Neural progenitor cell (in vitro differentiated cells): ENCODE measurements around the gene HDAC4. TPM values are rescaled to one million over a fixed set of nuclear protein-coding genes. Genes with fewer than 3 reads are reported as not detected.

Experiments
- DNase-seq: peaks from one replicate; pipeline ENCODE4 v3.0.0-alpha.2; 2016; ENCODE audit warnings: low spot score
- H2AFZ ChIP-seq: fragments of 200-600 bp; sonication (generic); replicated peaks from 2 replicates; pipeline ENCODE4 v1.6.1; 2016; ENCODE audit warnings: antibody characterized with exemption
- H3F3A ChIP-seq: fragments of 200-600 bp; sonication (generic); 2 replicates; pipeline ENCODE4 v1.6.1; 2016; ENCODE audit warnings: antibody characterized with exemption, low read depth
- H3K27ac ChIP-seq: fragments of 200-600 bp; sonication (generic); 2 replicates; pipeline ENCODE4 v1.5.1; 2016; ENCODE audit warnings: mild to moderate bottlenecking
- H3K27me3 ChIP-seq: fragments of 200-600 bp; sonication (generic); 2 replicates; pipeline ENCODE4 v1.6.1; 2016; ENCODE audit warnings: mild to moderate bottlenecking, moderate library complexity
- H3K36me3 ChIP-seq: fragments of 200-600 bp; sonication (generic); 2 replicates; pipeline ENCODE4 v1.5.1; 2016
- H3K4me1 ChIP-seq: fragments of 200-600 bp; sonication (generic); 2 replicates; pipeline ENCODE4 v1.6.1; 2016; ENCODE audit warnings: mixed run types
- H3K4me2 ChIP-seq: fragments of 200-600 bp; sonication (generic); 2 replicates; pipeline ENCODE4 v1.6.1; 2016
- H3K4me3 ChIP-seq: fragments of 200-600 bp; sonication (generic); 2 replicates; pipeline ENCODE4 v1.5.1; 2016
- H3K79me2 ChIP-seq: fragments of 200-600 bp; sonication (generic); 2 replicates; pipeline ENCODE4 v1.6.1; 2016; ENCODE audit warnings: low read depth
- H3K9ac ChIP-seq: fragments of 200-600 bp; sonication (generic); 2 replicates; pipeline ENCODE4 v1.6.1; 2016
- H3K9me3 ChIP-seq: fragments of 200-600 bp; sonication (generic); 2 replicates; pipeline ENCODE4 v1.5.1; 2016; ENCODE audit warnings: low read depth
- H4K20me1 ChIP-seq: fragments of 200-600 bp; sonication (generic); 2 replicates; pipeline ENCODE4 v1.6.1; 2016; ENCODE audit warnings: low read depth
- H3K27ac Mint-ChIP-seq: 3 replicates; pipeline ENCODE4 v1.8.0; 2021; ENCODE audit warnings: mixed read lengths
- H3K27me3 Mint-ChIP-seq: 2 replicates; pipeline ENCODE4 v1.8.0; 2022; ENCODE audit warnings: low read depth, mild to moderate bottlenecking, inconsistent platforms, moderate library complexity, mixed read lengths; ENCODE audit not compliant: insufficient read depth
- H3K36me3 Mint-ChIP-seq: 3 replicates; pipeline ENCODE4 v1.8.0; 2021; ENCODE audit warnings: mixed read lengths
- H3K4me1 Mint-ChIP-seq: 3 replicates; pipeline ENCODE4 v1.8.0; 2021; ENCODE audit warnings: mixed read lengths
- H3K4me3 Mint-ChIP-seq: 3 replicates; pipeline ENCODE4 v1.8.0; 2021; ENCODE audit warnings: mild to moderate bottlenecking, moderate library complexity, mixed read lengths
- H3K9me3 Mint-ChIP-seq: 3 replicates; pipeline ENCODE4 v1.8.0; 2020; ENCODE audit warnings: mixed read lengths
- CTCF ChIP-seq: fragments of 200-600 bp; sonication (generic); IDR thresholded peaks from 2 replicates; pipeline ENCODE4 v1.5.1; 2017; ENCODE audit warnings: antibody characterized with exemption, mild to moderate bottlenecking
- EZH2 ChIP-seq: fragments of 200-600 bp; sonication (generic); IDR thresholded peaks from 2 replicates; pipeline ENCODE4 v1.6.1; 2017; ENCODE audit warnings: antibody characterized with exemption, mild to moderate bottlenecking, moderate library complexity
- EZH2phosphoT487 ChIP-seq: fragments of 200-600 bp; sonication (generic); IDR thresholded peaks from 2 replicates; pipeline ENCODE4 v1.6.1; 2017; ENCODE audit warnings: antibody characterized with exemption
- total RNA-seq: library from RNA; depleted of rRNA; stranded (reverse); fragments of >200 nt; gene quantifications from 2 replicates; pipeline ENCODE4 v1.2.3, GENCODE V29; 2015; ENCODE audit warnings: low replicate concordance

The HDAC4 gene
- total RNA-seq, 1 donor from 2014 or later = 36.0 TPM

- H4K20me1 ChIP-seq = no peaks in the 10 kb centered on the region
- H3K4me1 ChIP-seq = no peaks in the 10 kb centered on the region
- no peak overlapping the region for H3K4me3 ChIP-seq
- Mint-ChIP-seq H3K9me3 (peaks cover 4% of the 10 kb centered on the region), H3K4me1 (peaks cover 7% of the 10 kb centered on the region), H3K27me3 (peaks cover 2% of the 10 kb centered on the region), H3K36me3 (no peaks in the 10 kb centered on the region), H3K27ac (peak overlapping the region; percentile 57), H3K4me3 (no peak overlapping the region)
- peaks cover 9% of the 10 kb centered on the region for H3K27me3 ChIP-seq
- TF ChIP-seq EZH2phosphoT487 = no peak
- no peaks in the 10 kb centered on the region for H3K36me3 ChIP-seq
- H3F3A ChIP-seq = no peaks in the 10 kb centered on the region
- H3K4me2 ChIP-seq = no peak overlapping the region
- H3K9me3 ChIP-seq = no peaks in the 10 kb centered on the region
- no peak overlapping the region for H3K27ac ChIP-seq
- H2AFZ ChIP-seq = no peak overlapping the region
- no peak for DNase-seq
- no peak overlapping the region for H3K9ac ChIP-seq
- no peaks in the 10 kb centered on the region for H3K79me2 ChIP-seq
Observed at GRCh38 chr2:239036819-239037558, 363.8 kb downstream of the HDAC4 start.

- Histone ChIP-seq H3K4me2 (no peak overlapping the region), H3K4me3 (no peak overlapping the region), H3K9me3 (no peaks in the 10 kb centered on the region), H3K4me1 (no peaks in the 10 kb centered on the region), H3K79me2 (no peaks in the 10 kb centered on the region), H2AFZ (no peak overlapping the region), H3K36me3 (no peaks in the 10 kb centered on the region), H3K27ac (no peak overlapping the region), H3K9ac (no peak overlapping the region), H3F3A (no peaks in the 10 kb centered on the region), H3K27me3 (peaks cover 17% of the 10 kb centered on the region), H4K20me1 (no peaks in the 10 kb centered on the region)
- TF ChIP-seq CTCF = no peak
- no peak for TF ChIP-seq EZH2phosphoT487
- TF ChIP-seq EZH2 = no peak
- peak; percentile 14 for DNase-seq
- no peak overlapping the region for H3K4me3 Mint-ChIP-seq
- peaks cover 7% of the 10 kb centered on the region for H3K4me1 Mint-ChIP-seq
- H3K36me3 Mint-ChIP-seq = no peaks in the 10 kb centered on the region
- peaks cover 4% of the 10 kb centered on the region for H3K9me3 Mint-ChIP-seq
- no peak overlapping the region for H3K27ac Mint-ChIP-seq
- peaks cover 2% of the 10 kb centered on the region for H3K27me3 Mint-ChIP-seq
Observed at GRCh38 chr2:239035997-239036731, 364.7 kb downstream of the HDAC4 start.

- no peaks in the 10 kb centered on the region for H3F3A ChIP-seq
- H3K27me3 ChIP-seq = peaks cover 18% of the 10 kb centered on the region
- no peaks in the 10 kb centered on the region for H3K79me2 ChIP-seq
- peaks cover 5% of the 10 kb centered on the region for H3K27me3 Mint-ChIP-seq
- peak; percentile 68 for DNase-seq
- no peak overlapping the region for H3K4me2 ChIP-seq
- no peak overlapping the region for H2AFZ ChIP-seq
- H4K20me1 ChIP-seq = no peaks in the 10 kb centered on the region
- peaks cover 4% of the 10 kb centered on the region for H3K9me3 Mint-ChIP-seq
- peaks cover 7% of the 10 kb centered on the region for H3K4me1 Mint-ChIP-seq
- H3K36me3 Mint-ChIP-seq = no peaks in the 10 kb centered on the region
- TF ChIP-seq EZH2phosphoT487 (no peak), CTCF (peak; percentile 81), EZH2 (no peak)
- no peaks in the 10 kb centered on the region for H3K4me1 ChIP-seq
- H3K4me3 ChIP-seq = no peak overlapping the region
- no peak overlapping the region for H3K27ac Mint-ChIP-seq
- H3K4me3 Mint-ChIP-seq = no peak overlapping the region
- H3K27ac ChIP-seq = no peak overlapping the region
- H3K9ac ChIP-seq = no peak overlapping the region
- no peaks in the 10 kb centered on the region for H3K9me3 ChIP-seq
- no peaks in the 10 kb centered on the region for H3K36me3 ChIP-seq
Observed at GRCh38 chr2:239035361-239035814, 365.4 kb downstream of the HDAC4 start.
